Fibroblast of mammary gland (primary cell): Measurements from ENCODE around the gene MAP3K5.

Experiments used
- DNase-seq: peaks from one replicate; pipeline ENCODE4 v3.0.0-alpha.2; 2010; ENCODE audit warnings: low read depth
- H3K4me3 ChIP-seq: 2 replicates; pipeline ENCODE4 v1.5.1; 2011; ENCODE audit warnings: low read depth, mild to moderate bottlenecking, low read length, moderate library complexity; ENCODE audit not compliant: control insufficient read depth
- TF ChIP-seq, protein P1 (sequence below): conservative IDR thresholded peaks from 2 replicates; pipeline ENCODE4 v1.5.1; 2011; ENCODE audit warnings: low read depth, low read length, inconsistent platforms; ENCODE audit not compliant: control insufficient read depth, insufficient read depth

The MAP3K5 gene

DNA sequence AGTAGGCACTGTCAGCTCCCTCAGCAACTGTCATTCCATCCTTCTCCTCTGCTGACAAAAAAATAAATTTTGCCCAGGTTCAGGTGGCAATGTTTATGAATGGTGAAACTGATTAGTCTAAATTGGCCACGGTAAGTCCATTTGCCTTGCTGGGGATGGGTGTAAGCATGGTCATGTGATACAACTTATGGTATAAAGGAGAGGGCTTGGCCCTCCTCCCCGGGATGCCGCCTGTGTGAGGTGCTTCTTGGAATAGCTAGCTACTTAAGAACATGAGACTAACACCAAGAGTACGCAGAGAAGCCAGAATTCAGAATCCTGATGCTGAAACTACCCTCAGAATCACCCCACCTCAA lies 147.7 kb downstream of the MAP3K5 start:
- DNase-seq = no peak
- no peak overlapping the region for H3K4me3 ChIP-seq
- TF ChIP-seq, protein P1, sequence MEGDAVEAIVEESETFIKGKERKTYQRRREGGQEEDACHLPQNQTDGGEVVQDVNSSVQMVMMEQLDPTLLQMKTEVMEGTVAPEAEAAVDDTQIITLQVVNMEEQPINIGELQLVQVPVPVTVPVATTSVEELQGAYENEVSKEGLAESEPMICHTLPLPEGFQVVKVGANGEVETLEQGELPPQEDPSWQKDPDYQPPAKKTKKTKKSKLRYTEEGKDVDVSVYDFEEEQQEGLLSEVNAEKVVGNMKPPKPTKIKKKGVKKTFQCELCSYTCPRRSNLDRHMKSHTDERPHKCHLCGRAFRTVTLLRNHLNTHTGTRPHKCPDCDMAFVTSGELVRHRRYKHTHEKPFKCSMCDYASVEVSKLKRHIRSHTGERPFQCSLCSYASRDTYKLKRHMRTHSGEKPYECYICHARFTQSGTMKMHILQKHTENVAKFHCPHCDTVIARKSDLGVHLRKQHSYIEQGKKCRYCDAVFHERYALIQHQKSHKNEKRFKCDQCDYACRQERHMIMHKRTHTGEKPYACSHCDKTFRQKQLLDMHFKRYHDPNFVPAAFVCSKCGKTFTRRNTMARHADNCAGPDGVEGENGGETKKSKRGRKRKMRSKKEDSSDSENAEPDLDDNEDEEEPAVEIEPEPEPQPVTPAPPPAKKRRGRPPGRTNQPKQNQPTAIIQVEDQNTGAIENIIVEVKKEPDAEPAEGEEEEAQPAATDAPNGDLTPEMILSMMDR = no peak

DNA sequence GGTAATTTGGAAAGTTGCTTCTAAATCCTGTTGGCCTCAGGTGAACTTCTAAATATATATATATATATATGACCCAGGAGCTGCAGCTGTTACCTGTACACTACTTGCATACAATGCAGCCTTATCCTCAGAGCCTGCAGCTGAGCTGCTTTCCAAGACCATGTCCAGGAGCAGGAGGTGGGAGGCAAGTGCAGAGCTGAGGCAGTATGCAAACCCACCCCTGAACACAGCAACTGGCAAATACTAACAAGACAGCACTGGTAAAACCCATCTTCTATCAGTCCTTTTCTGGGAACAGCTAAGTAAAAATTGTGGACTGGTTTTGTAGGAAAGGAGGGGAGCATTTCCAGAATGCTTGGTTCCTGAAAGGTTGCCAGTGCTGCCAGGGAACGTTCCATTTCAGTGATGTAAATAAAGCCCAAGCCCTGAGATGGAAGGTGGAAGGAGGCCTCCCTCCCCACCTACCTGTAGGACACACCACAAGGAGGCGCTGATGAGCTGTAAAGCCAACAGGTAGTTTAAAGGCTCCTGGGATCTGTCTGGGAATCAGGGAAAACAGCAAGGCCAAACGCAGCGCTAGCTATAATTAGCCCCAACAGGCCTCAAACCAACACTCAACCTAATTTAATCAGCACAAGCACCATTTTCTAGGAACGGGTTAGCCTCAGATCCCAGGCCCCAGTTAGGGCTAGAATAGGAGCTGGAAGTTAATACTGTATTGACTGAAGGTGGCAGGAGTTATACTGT lies 148.3 kb downstream of the MAP3K5 start:
- TF ChIP-seq, protein P1 = peak; percentile 97
- H3K4me3 ChIP-seq = no peak overlapping the region
- DNase-seq = peak; percentile 85

DNA sequence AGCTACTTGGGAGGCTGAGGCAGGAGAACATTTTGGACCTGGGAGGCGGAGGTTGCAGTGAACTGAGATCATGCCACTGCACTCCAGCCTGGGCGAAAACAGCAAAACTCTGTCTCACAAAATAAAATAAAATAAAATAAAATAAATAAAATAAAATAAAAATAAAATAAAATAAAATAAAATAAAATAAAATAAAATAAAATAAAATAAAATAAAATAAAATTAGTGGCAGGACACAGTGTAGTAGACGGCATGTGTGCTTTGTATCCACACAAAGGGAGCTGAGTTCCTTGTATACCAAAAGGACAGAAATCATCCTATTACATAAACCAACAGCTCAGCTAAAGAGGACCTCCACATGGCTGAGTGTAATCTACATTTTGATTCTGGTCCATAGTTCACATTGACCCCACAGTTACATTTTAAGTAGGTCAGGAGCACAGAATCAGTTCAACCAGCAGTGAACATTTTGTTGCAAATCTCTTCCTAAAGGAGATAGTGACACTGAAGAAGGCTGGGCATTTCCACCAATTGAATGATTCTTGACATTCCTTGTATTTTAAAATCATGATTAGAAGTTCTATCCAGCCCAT lies 150.3 kb downstream of the MAP3K5 start:
- TF ChIP-seq, protein P1 = no peak
- no peak for DNase-seq
- no peak overlapping the region for H3K4me3 ChIP-seq

DNA sequence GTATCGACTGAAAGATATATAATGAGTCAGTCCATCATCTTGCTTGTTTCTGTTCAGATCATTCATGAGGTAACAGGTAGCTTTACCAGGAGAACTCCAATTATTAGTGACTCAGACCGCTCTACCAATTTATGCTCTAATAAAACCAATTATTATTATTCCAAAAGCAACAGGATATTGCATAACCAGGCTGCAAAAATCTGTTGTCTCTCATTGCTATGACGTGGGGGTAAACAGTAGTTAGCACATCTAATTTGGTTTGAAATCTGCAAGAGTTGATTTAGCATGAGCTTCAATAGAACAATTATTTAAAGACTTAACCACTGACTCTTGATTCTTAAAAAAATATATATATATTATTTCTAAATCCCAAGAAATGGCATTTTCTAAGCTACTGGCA lies 151.1 kb downstream of the MAP3K5 start:
- no peak overlapping the region for H3K4me3 ChIP-seq
- DNase-seq = peak; percentile 26

DNA sequence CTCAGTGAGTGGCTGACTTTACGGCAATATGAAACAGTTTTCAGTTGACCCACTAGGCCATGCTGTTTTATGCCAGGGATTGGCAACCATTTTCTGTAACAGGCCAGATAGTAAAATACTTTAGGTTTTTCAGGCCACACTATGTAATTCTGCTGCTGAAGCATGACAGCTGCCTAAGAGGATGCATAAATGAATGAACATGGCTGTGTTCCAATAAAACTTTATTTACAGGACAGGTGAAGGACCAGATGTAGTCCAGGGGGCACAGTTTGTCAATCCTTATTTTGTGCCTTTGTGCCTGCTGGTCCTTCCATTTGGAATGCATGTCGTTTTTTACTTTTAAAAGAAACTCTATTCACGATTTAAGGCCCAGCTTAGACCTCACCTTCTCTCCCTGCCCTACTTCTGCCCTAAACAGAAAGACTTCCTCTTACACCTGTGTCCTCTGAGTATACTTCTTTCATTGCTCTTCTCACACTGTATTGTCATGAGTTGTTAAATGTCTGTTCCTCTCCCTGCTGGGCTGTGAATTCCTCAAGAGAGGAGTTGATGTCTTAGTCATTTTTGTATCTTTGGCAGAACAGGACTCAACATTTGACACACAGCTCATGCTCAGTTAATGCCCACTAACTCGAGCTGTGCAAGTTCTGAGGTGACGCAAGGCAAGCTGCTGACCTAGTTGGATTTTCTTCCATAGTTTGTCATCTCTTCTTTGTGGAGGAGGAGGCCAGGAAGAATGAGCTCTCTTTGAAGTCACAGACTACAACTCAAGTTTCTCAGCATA lies 152.0 kb downstream of the MAP3K5 start:
- TF ChIP-seq, protein P1 = no peak
- H3K4me3 ChIP-seq = no peak overlapping the region
- DNase-seq = peak; percentile 93

More for the DNA sequence above, 151.1 kb downstream of the MAP3K5 start:
- TF ChIP-seq, protein P1 = no peak

DNA sequence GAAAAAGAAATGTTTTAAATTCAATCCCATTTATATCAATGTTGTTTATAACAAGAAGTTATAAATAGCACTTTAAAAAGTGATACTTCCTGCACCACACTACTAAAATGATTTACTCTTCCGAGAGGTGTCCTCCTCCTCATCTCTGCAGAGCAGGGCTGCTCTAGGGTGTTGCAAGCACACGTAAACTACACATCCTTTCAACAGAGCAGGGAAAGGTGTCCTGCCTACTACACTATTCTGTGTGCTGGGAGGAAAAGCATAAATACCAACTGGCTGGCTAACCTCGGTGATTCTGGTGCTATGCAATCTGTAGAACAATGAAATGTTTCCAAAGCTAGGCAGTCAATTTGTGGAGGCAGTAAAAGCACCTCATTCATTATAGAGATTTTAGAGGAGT lies 152.6 kb downstream of the MAP3K5 start:
- TF ChIP-seq, protein P1 = no peak
- no peak overlapping the region for H3K4me3 ChIP-seq
- no peak for DNase-seq
